NT2/D1 (cell line): ENCODE data around the gene PPP1R1B.
A peak's percentile ranks its signal among the peaks of the same experiment; 100 is the strongest.

ENCODE experiments used
- DNase-seq: peaks from one replicate; pipeline ENCODE4 v3.0.0-alpha.2; 2011; ENCODE audit warnings: low read depth, low spot score
- H3K27me3 ChIP-seq: 2 replicates; pipeline ENCODE4 v1.6.0; 2011; ENCODE audit warnings: mild to moderate bottlenecking; ENCODE audit not compliant: insufficient read length, insufficient read depth
- H3K36me3 ChIP-seq: 2 replicates; pipeline ENCODE4 v1.6.1; 2011; ENCODE audit warnings: mild to moderate bottlenecking, low read length, mixed read lengths; ENCODE audit not compliant: insufficient read depth, insufficient read length
- H3K4me1 ChIP-seq: 2 replicates; pipeline ENCODE4 v1.5.1; 2011; ENCODE audit not compliant: insufficient read depth, insufficient read length
- H3K4me3 ChIP-seq: 2 replicates; pipeline ENCODE4 v1.5.1; 2011; ENCODE audit warnings: low read depth; ENCODE audit not compliant: insufficient read length
- H3K9ac ChIP-seq: 2 replicates; pipeline ENCODE4 v1.6.0; 2011; ENCODE audit warnings: low read depth; ENCODE audit not compliant: insufficient read length
- H3K9me3 ChIP-seq: 2 replicates; pipeline ENCODE4 v1.5.1; 2011; ENCODE audit warnings: mild to moderate bottlenecking, low read length; ENCODE audit not compliant: insufficient read depth
- SUZ12 ChIP-seq: IDR thresholded peaks from 2 replicates; pipeline ENCODE4 v1.6.1; 2011; ENCODE audit not compliant: insufficient read length, insufficient read depth; ENCODE audit errors: extremely low read depth
- YY1 ChIP-seq: IDR thresholded peaks from 2 replicates; pipeline ENCODE4 v1.6.1; 2011; ENCODE audit not compliant: insufficient read length, insufficient read depth
- ZNF274 ChIP-seq: IDR thresholded peaks from 2 replicates; pipeline ENCODE4 v1.6.1; 2011; ENCODE audit warnings: mild to moderate bottlenecking, low read depth, low read length

The PPP1R1B gene

GRCh38 chr17:39676198-39676819 is 49.6 kb downstream of the PPP1R1B start:
- peaks cover 11% of the 10 kb centered on the region for H3K36me3 ChIP-seq

GRCh38 chr17:39677072-39677471 is 50.3 kb downstream of the PPP1R1B start:
- H3K9ac ChIP-seq = no peak overlapping the region
- no peak for TF ChIP-seq YY1
- no peak for TF ChIP-seq SUZ12
- TF ChIP-seq ZNF274 = no peak
- H3K4me1 ChIP-seq = peaks cover 20% of the 10 kb centered on the region
- H3K4me3 ChIP-seq = no peak overlapping the region
- H3K36me3 ChIP-seq = peaks cover 11% of the 10 kb centered on the region
- no peaks in the 10 kb centered on the region for H3K27me3 ChIP-seq
- no peak for DNase-seq
- H3K9me3 ChIP-seq = no peaks in the 10 kb centered on the region

More at GRCh38 chr17:39676198-39676819, 49.6 kb downstream of the PPP1R1B start:
- Histone ChIP-seq H3K4me1 (peaks cover 22% of the 10 kb centered on the region), H3K27me3 (no peaks in the 10 kb centered on the region), H3K9ac (peak overlapping the region; percentile 18), H3K4me3 (no peak overlapping the region), H3K9me3 (no peaks in the 10 kb centered on the region)
- TF ChIP-seq ZNF274 (no peak), SUZ12 (no peak), YY1 (no peak)
- no peak for DNase-seq

GRCh38 chr17:39677542-39678339 is 51.0 kb downstream of the PPP1R1B start:
- no peak for DNase-seq
- peaks cover 11% of the 10 kb centered on the region for H3K36me3 ChIP-seq
- H3K9me3 ChIP-seq = no peaks in the 10 kb centered on the region
- TF ChIP-seq ZNF274 (no peak), YY1 (no peak), SUZ12 (no peak)
- H3K4me3 ChIP-seq = no peak overlapping the region
- no peak overlapping the region for H3K9ac ChIP-seq
- peaks cover 20% of the 10 kb centered on the region for H3K4me1 ChIP-seq
- no peaks in the 10 kb centered on the region for H3K27me3 ChIP-seq

- TF ChIP-seq SUZ12 (no peak), ZNF274 (no peak), YY1 (no peak)
- Histone ChIP-seq H3K27me3 (no peaks in the 10 kb centered on the region), H3K36me3 (peaks cover 11% of the 10 kb centered on the region), H3K4me3 (no peak overlapping the region), H3K9me3 (no peaks in the 10 kb centered on the region), H3K9ac (no peak overlapping the region), H3K4me1 (peaks cover 20% of the 10 kb centered on the region)
- no peak for DNase-seq
These were observed 51.8 kb downstream of the PPP1R1B start for GRCh38 chr17:39678340-39679116.

- Histone ChIP-seq H3K9me3 (no peaks in the 10 kb centered on the region), H3K27me3 (no peaks in the 10 kb centered on the region), H3K9ac (no peak overlapping the region), H3K4me3 (no peak overlapping the region), H3K36me3 (peaks cover 17% of the 10 kb centered on the region), H3K4me1 (peaks cover 20% of the 10 kb centered on the region)
- no peak for TF ChIP-seq ZNF274
- no peak for TF ChIP-seq YY1
- TF ChIP-seq SUZ12 = no peak
- no peak for DNase-seq
These were observed 52.9 kb downstream of the PPP1R1B start for GRCh38 chr17:39679521-39680192.

- H3K9me3 ChIP-seq = no peaks in the 10 kb centered on the region
- H3K36me3 ChIP-seq = peaks cover 19% of the 10 kb centered on the region
- H3K4me3 ChIP-seq = no peak overlapping the region
- H3K4me1 ChIP-seq = peaks cover under 1% of the 10 kb centered on the region
- no peak for TF ChIP-seq YY1
- TF ChIP-seq SUZ12 = no peak
- no peak for TF ChIP-seq ZNF274
- no peak for DNase-seq
- no peaks in the 10 kb centered on the region for H3K27me3 ChIP-seq
- H3K9ac ChIP-seq = no peak overlapping the region
These were observed 56.7 kb downstream of the PPP1R1B start for GRCh38 chr17:39683295-39683939.
